ENCODE measurements around the gene CPNE8. TPM values are rescaled to one million over a fixed set of nuclear protein-coding genes. Genes with fewer than 3 reads are reported as not detected.

Gene CPNE8
- total RNA-seq, 1 donor from 2014 or later, result 2.2 TPM

GRCh38 chr12:38838056-38838850 is 67.1 kb downstream of the CPNE8 start:
- POLR2A ChIA-PET, result interaction anchor here (0.6 kb wide), 1 partner anchor 522 kb away, joined by 5 read pairs; no protein-coding TSS in a partner anchor
- intact Hi-C loops (cut with micrococcal nuclease), result no loop called here
- peaks cover 2% of the 10 kb centered on the region for H3K9me3 Mint-ChIP-seq
- no peak for TF ChIP-seq CTCF (IDR thresholded peaks at IDR 0.05)
- H3K27ac Mint-ChIP-seq, result no peak overlapping the region
- DNase-seq, result no peak
- no peaks in the 10 kb centered on the region for H3K4me1 Mint-ChIP-seq
- H3K27me3 Mint-ChIP-seq, result no peaks in the 10 kb centered on the region
- H3K4me3 Mint-ChIP-seq, result no peak overlapping the region
- H3K36me3 Mint-ChIP-seq (ENCODE audit: low read depth), result no peaks in the 10 kb centered on the region
- CTCF ChIA-PET, result no interaction called here
- ATAC-seq (ENCODE audit: low read depth), result no peak

GRCh38 chr12:38831715-38832114 is 73.7 kb downstream of the CPNE8 start:
- Mint-ChIP-seq H3K4me3 (no peak overlapping the region), H3K4me1 (no peaks in the 10 kb centered on the region), H3K36me3 (ENCODE audit: low read depth) (no peaks in the 10 kb centered on the region), H3K27me3 (no peaks in the 10 kb centered on the region), H3K27ac (no peak overlapping the region), H3K9me3 (peaks cover 2% of the 10 kb centered on the region)
- intact Hi-C loops (cut with micrococcal nuclease), result no loop called here
- DNase-seq, result no peak
- no peak for ATAC-seq (ENCODE audit: low read depth)
- ChIA-PET CTCF (no interaction called here), POLR2A (no interaction called here)
- no peak for TF ChIP-seq CTCF (IDR thresholded peaks at IDR 0.05)

- no peaks in the 10 kb centered on the region for H3K27me3 Mint-ChIP-seq
- H3K9me3 Mint-ChIP-seq, result no peaks in the 10 kb centered on the region
- intact Hi-C loops (cut with micrococcal nuclease), result no loop called here
- no peak overlapping the region for H3K4me3 Mint-ChIP-seq
- POLR2A ChIA-PET, result no interaction called here
- H3K27ac Mint-ChIP-seq, result no peak overlapping the region
- DNase-seq (no peak), ATAC-seq (ENCODE audit: low read depth) (no peak)
- H3K4me1 Mint-ChIP-seq, result no peaks in the 10 kb centered on the region
- CTCF ChIA-PET, result no interaction called here
- no peak for TF ChIP-seq CTCF (IDR thresholded peaks at IDR 0.05)
- no peaks in the 10 kb centered on the region for H3K36me3 Mint-ChIP-seq (ENCODE audit: low read depth)
Measured at GRCh38 chr12:38825006-38825405, 80.4 kb downstream of the CPNE8 start.

- Mint-ChIP-seq H3K4me3 (no peak overlapping the region), H3K9me3 (no peaks in the 10 kb centered on the region), H3K4me1 (no peaks in the 10 kb centered on the region), H3K27me3 (no peaks in the 10 kb centered on the region), H3K36me3 (ENCODE audit: low read depth) (no peaks in the 10 kb centered on the region), H3K27ac (no peak overlapping the region)
- no peak for TF ChIP-seq CTCF (IDR thresholded peaks at IDR 0.05)
- ChIA-PET CTCF (no interaction called here), POLR2A (no interaction called here)
- DNase-seq, result no peak
- intact Hi-C loops (cut with micrococcal nuclease), result no loop called here
- no peak for ATAC-seq (ENCODE audit: low read depth)
Measured at GRCh38 chr12:38823738-38824137, 81.7 kb downstream of the CPNE8 start.

- Mint-ChIP-seq H3K9me3 (no peaks in the 10 kb centered on the region), H3K27me3 (no peaks in the 10 kb centered on the region), H3K36me3 (ENCODE audit: low read depth) (no peaks in the 10 kb centered on the region), H3K4me3 (no peak overlapping the region), H3K27ac (no peak overlapping the region), H3K4me1 (no peaks in the 10 kb centered on the region)
- intact Hi-C loops (cut with micrococcal nuclease), result no loop called here
- no peak for ATAC-seq (ENCODE audit: low read depth)
- no peak for DNase-seq
- POLR2A ChIA-PET, result no interaction called here
- TF ChIP-seq CTCF (IDR thresholded peaks at IDR 0.05), result no peak
- CTCF ChIA-PET, result no interaction called here
Measured at GRCh38 chr12:38823314-38823713, 82.1 kb downstream of the CPNE8 start.

Data from activated B cell treated with CpG ODN at 0.5 μM for 24 hours (primary cell).